Measurements from ENCODE around the gene DDB1. TPM values are rescaled to one million over a fixed set of nuclear protein-coding genes. Genes with fewer than 3 reads are reported as not detected.

The DDB1 gene
- total RNA-seq (2022) = 172 and 188 TPM in 2 replicates
- percentile 85 among the genes with signal in this experiment for Bru-seq, nascent RNA
- BruChase-seq, experiment 1, labeled RNA remaining after a 6-hour chase = percentile 95 among the genes with signal in this experiment
- percentile 88 among the genes with signal in this experiment for BruChase-seq, experiment 2, labeled RNA remaining after a 2-hour chase
- long read RNA-seq, full-length matches to known transcripts = 343 of 494 reads
- long read RNA-seq, partial matches to known transcripts = 114 of 494 reads
- long read RNA-seq, other reads (novel, unspliced or antisense) = 37 of 494 reads

- H3K27me3 Mint-ChIP-seq (ENCODE audit: insufficient read depth, unreplicated experiment) = no peaks in the 10 kb centered on the region
- H3K36me3 Mint-ChIP-seq (ENCODE audit: insufficient read depth, unreplicated experiment) = peaks cover 44% of the 10 kb centered on the region
- H3K4me3 Mint-ChIP-seq (ENCODE audit: unreplicated experiment) = peak within 1 kb of the TSS; percentile 93
- H3K4me1 Mint-ChIP-seq (ENCODE audit: insufficient read depth, unreplicated experiment) = peaks cover 41% of the 10 kb centered on the region
- intact Hi-C loops (cut with micrococcal nuclease) = loop anchor here (10.0 kb wide), 1 partner anchor 78 kb away; no protein-coding TSS in a partner anchor
- POLR2A ChIA-PET = interaction anchor here (0.7 to 10.7 kb wide), 12 partner anchors 16 to 102 kb away, joined by 3 to 220 read pairs (median 8); partner anchors contain the start of genes CPSF7, CYB561A3, SDHAF2 and TMEM138
- no peak for TF ChIP-seq CTCF (IDR thresholded peaks at IDR 0.05; ENCODE audit: unreplicated experiment)
- peak; percentile 94 for DNase-seq (ENCODE audit: unreplicated experiment)
- no peaks in the 10 kb centered on the region for H3K9me3 Mint-ChIP-seq (ENCODE audit: unreplicated experiment)
- H3K27ac Mint-ChIP-seq (ENCODE audit: low read depth, unreplicated experiment) = peak within 1 kb of the TSS; percentile 98
- CTCF ChIA-PET = interaction anchor here (0.8 to 10.1 kb wide), 7 partner anchors 10 to 102 kb away, joined by 3 to 439 read pairs (median 7); partner anchors contain the start of genes CYB561A3 and TMEM138
- BruUV-seq (replicated peaks) = no TSS peak
Measured at GRCh38 chr11:61332797-61333549, at the start of gene DDB1, which contains the start of gene TKFC. Gene DDB1 (minus strand): TSS chr11:61333105. CDS start chr11:61332968, 137 bp downstream. Gene TKFC (plus strand): TSS chr11:61333228. CDS start chr11:61334729, 1,501 bp downstream.

GRCh38 chr11:61380884-61381283, 48.0 kb upstream of the DDB1 start:
- DNase-seq (ENCODE audit: unreplicated experiment) = no peak
- CTCF ChIA-PET = interaction anchor here (0.6 to 11.2 kb wide), 6 partner anchors 19 to 231 kb away, joined by 3 to 439 read pairs (median 3); partner anchors contain the start of genes CYB561A3, DDB1, TKFC and TMEM138
- no peaks in the 10 kb centered on the region for H3K27me3 Mint-ChIP-seq (ENCODE audit: insufficient read depth, unreplicated experiment)

GRCh38 chr11:61378713-61379313, 45.9 kb upstream of the DDB1 start:
- H3K4me3 Mint-ChIP-seq (ENCODE audit: unreplicated experiment) = no peak overlapping the region
- H3K9me3 Mint-ChIP-seq (ENCODE audit: unreplicated experiment) = no peaks in the 10 kb centered on the region
- CTCF ChIA-PET = interaction anchor here (11.2 kb wide), 1 partner anchor 41 kb away, joined by 439 read pairs; the partner anchor contains the start of genes DDB1 and TKFC
- no peak for TF ChIP-seq CTCF (IDR thresholded peaks at IDR 0.05; ENCODE audit: unreplicated experiment)
- peaks cover 13% of the 10 kb centered on the region for H3K4me1 Mint-ChIP-seq (ENCODE audit: insufficient read depth, unreplicated experiment)
- intact Hi-C loops (cut with micrococcal nuclease) = loop anchor here (1.0 kb wide), 1 partner anchor 17 kb away; the partner anchor contains the start of gene TMEM138
- BruUV-seq (replicated peaks) = no TSS peak
- POLR2A ChIA-PET = interaction anchor here (0.5 to 15.7 kb wide), 11 partner anchors 13 to 978 kb away, joined by 3 to 429 read pairs (median 3); partner anchors contain the start of genes CPSF7, CYB561A3, DDB1 and SDHAF2
- peaks cover 6% of the 10 kb centered on the region for H3K36me3 Mint-ChIP-seq (ENCODE audit: insufficient read depth, unreplicated experiment)
- DNase-seq (ENCODE audit: unreplicated experiment) = peak; percentile 94
- H3K27me3 Mint-ChIP-seq (ENCODE audit: insufficient read depth, unreplicated experiment) = no peaks in the 10 kb centered on the region
- peak overlapping the region; percentile 86 for H3K27ac Mint-ChIP-seq (ENCODE audit: low read depth, unreplicated experiment)

More at GRCh38 chr11:61380884-61381283, 48.0 kb upstream of the DDB1 start:
- peaks cover 18% of the 10 kb centered on the region for H3K4me1 Mint-ChIP-seq (ENCODE audit: insufficient read depth, unreplicated experiment)
- BruUV-seq (replicated peaks) = no TSS peak
- TF ChIP-seq CTCF (IDR thresholded peaks at IDR 0.05; ENCODE audit: unreplicated experiment) = no peak
- peaks cover 6% of the 10 kb centered on the region for H3K36me3 Mint-ChIP-seq (ENCODE audit: insufficient read depth, unreplicated experiment)
- intact Hi-C loops (cut with micrococcal nuclease) = no loop called here
- POLR2A ChIA-PET = interaction anchor here (1.2 to 15.7 kb wide), 3 partner anchors 11 to 46 kb away, joined by 4 to 429 read pairs (median 220); partner anchors contain the start of genes CYB561A3, DDB1, TKFC and TMEM138
- H3K9me3 Mint-ChIP-seq (ENCODE audit: unreplicated experiment) = no peaks in the 10 kb centered on the region
- H3K4me3 Mint-ChIP-seq (ENCODE audit: unreplicated experiment) = no peak overlapping the region
- no peak overlapping the region for H3K27ac Mint-ChIP-seq (ENCODE audit: low read depth, unreplicated experiment)
